Mammary epithelial cell (primary cell): ENCODE measurements around the gene MAGI1.

Experiments used
- CTCF ChIP-seq, 2 donors: IDR thresholded peaks in 1 of 2; conservative IDR thresholded peaks in 1 of 2; 2 replicates each; pipeline ENCODE4 v1.5.1; 2011 to 2012; ENCODE audit warnings: inconsistent platforms in 2 of 2, low read length in 2 of 2, mild to moderate bottlenecking in 2 of 2, control low read depth in 1 of 2, low read depth in 1 of 2; ENCODE audit not compliant: insufficient read depth in 1 of 2; ENCODE audit errors: extremely low read depth in 1 of 2
- EZH2 ChIP-seq: IDR thresholded peaks from 2 replicates; pipeline ENCODE4 v1.6.1; 2012; ENCODE audit warnings: low read length, inconsistent platforms, borderline replicate concordance

- TF ChIP-seq CTCF (conservative IDR thresholded peaks at IDR 0.05 in 1 of 2, IDR thresholded peaks at IDR 0.05 in 1 of 2; ENCODE audit: extremely low read depth in 1 of 2, insufficient read depth in 1 of 2, low read depth in 1 of 2, low read length in 2 of 2) (no peak), EZH2 (no peak)
Measured at GRCh38 chr3:65816208-65816607, 222.5 kb downstream of the MAGI1 start.
